ENCODE results near the gene NDUFAF3. TPM values are rescaled to one million over a fixed set of nuclear protein-coding genes. Genes with fewer than 3 reads are reported as not detected.

NDUFAF3 gene
- total and polyA plus RNA-seq, 4 donors, result 28.6 to 107 (median 72.0) TPM

- H3K27ac ChIP-seq (ENCODE audit: low read depth in 1 of 2, low read length in 2 of 2), result no peak overlapping the region
- no peak for DNase-seq (ENCODE audit: low spot score)
- no peak overlapping the region for H3K4me3 ChIP-seq (ENCODE audit: low read depth in 1 of 3, low read length in 3 of 3)
- no peaks in the 10 kb centered on the region for H3K4me1 ChIP-seq (ENCODE audit: control insufficient read depth in 4 of 4, insufficient read depth in 4 of 4, low read length in 3 of 4)
- H3K9me3 ChIP-seq (ENCODE audit: control insufficient read depth in 4 of 4, low read length in 3 of 4), result no peaks in the 10 kb centered on the region
- no peaks in the 10 kb centered on the region for H3K27me3 ChIP-seq (ENCODE audit: control insufficient read depth in 4 of 4, insufficient read depth in 4 of 4, low read length in 3 of 4)
- peaks cover 14 to 72% (median 54%) of the 10 kb centered on the region in 4 donors for H3K36me3 ChIP-seq (ENCODE audit: control insufficient read depth in 4 of 4, insufficient read depth in 3 of 4, low read depth in 1 of 4, low read length in 3 of 4)
- TF ChIP-seq HNF4A (conservative IDR thresholded peaks at IDR 0.05) (no peak), YY1 (IDR thresholded peaks at IDR 0.05) (no peak), FOXA1 (IDR thresholded peaks at IDR 0.05) (no peak), JUND (IDR thresholded peaks at IDR 0.05) (no peak), FOXA2 (IDR thresholded peaks at IDR 0.05) (no peak), SP1 (IDR thresholded peaks at IDR 0.05) (no peak), RAD21 (IDR thresholded peaks at IDR 0.05) (no peak), RXRA (IDR thresholded peaks at IDR 0.05) (no peak), HNF4G (IDR thresholded peaks at IDR 0.05) (no peak), NR2F2 (IDR thresholded peaks at IDR 0.05) (no peak), ATF3 (IDR thresholded peaks at IDR 0.05) (no peak), ZBTB33 (IDR thresholded peaks at IDR 0.05) (no peak), EGR1 (IDR thresholded peaks at IDR 0.05; ENCODE audit: low read depth in 2 of 2) (no peak), CTCF (IDR thresholded peaks at IDR 0.05; ENCODE audit: low read depth, low read length, missing input control) (no peak), MAX (IDR thresholded peaks at IDR 0.05) (no peak), TAF1 (conservative IDR thresholded peaks at IDR 0.05) (no peak), REST (IDR thresholded peaks at IDR 0.05) (no peak), GABPA (IDR thresholded peaks at IDR 0.05 in 1 of 2, conservative IDR thresholded peaks at IDR 0.05 in 1 of 2) (no peak)
- H3K9ac ChIP-seq (ENCODE audit: low read depth in 1 of 2, low read length in 2 of 2), result no peak overlapping the region
These were observed 39.9 kb upstream of the NDUFAF3 start for GRCh38 chr3:48982016-48982415.
